ENCODE data around the gene MFAP1.
A peak's percentile ranks its signal among the peaks of the same experiment; 100 is the strongest.

MFAP1 gene

DNA sequence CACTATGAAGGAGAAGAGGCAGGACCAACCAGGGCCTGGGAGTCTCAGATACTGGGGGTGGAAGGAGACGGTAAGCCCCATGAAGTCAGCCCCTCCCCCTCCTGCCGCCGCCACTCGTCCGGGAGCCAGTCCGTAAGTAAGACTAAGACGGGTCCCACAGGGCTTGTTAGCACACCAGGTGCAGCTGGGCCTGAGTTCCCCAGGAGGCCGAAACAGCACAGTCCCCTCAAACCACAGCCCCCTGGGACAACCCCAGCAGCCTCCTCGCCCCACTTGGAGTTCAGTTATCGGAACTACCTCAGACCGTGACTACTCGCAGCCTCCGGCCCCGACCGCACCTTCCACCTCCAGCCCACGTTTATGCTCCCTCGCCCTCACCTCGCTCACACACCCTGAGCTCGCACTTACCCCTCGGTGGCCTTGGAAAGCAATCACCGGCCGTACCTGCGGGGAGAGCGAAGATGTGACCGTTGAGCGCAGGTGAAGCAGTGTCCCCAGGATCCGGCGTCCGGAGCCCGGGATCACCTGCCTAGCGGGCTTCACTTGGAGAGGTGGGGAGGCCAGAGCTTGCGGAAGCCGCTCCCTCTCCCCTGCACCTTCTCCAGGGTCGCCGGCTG is 48.3 kb downstream of the MFAP1 start:
- DNase-seq (ENCODE audit: low spot score), result no peak

DNA sequence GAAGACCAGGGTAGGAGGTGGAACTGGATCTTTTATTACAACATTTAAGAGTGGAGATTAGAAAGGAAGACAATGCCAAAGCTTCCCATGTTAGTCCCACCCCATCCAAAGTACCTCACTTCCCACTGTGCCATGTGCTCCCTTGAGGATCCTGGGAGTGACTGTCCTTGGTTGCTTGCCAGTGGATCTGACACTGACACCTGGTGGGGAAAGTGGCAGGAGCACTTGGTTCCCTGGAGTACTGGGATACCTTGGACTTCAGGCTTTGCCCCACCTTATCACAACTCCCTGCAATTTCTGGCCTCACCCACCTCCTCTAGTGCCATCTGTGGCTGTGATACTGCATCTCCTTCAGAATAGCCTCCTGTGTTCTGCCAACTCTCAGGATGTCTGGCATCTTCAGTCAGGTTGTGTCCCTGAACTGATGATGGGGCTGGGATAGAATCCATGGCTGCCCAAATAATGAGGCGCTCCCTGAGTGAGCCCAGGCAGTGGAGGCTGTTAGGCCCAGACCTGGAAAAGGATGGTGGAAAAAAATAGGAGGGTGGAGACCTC is 49.0 kb downstream of the MFAP1 start:
- no peak for DNase-seq (ENCODE audit: low spot score)

- no peak for DNase-seq (ENCODE audit: low spot score)
Measured at GRCh38 chr15:43774062-43774461, 50.4 kb downstream of the MFAP1 start.

GRCh38 chr15:43772624-43773023 is 51.9 kb downstream of the MFAP1 start:
- no peak for DNase-seq (ENCODE audit: low spot score)

DNA sequence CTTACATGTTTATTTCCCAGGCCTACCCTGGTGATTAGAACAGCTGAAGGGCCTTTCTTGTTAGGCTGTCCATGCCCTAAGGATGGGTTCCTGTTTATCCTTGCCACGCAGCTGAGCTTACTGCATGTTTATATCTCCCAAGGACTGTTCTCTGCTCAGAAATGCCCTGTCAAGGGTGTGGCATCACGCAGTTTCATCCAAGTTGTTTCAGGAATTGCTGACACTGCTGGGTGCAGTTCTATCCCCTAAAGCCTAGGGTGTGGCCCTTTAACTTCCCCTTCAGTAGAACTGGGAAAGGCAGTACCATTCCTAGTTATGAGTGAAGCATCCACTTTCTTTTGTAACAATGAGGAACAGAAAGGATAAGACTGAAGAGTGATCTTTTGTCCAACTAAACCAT is 52.7 kb downstream of the MFAP1 start:
- no peak for DNase-seq (ENCODE audit: low spot score)

GRCh38 chr15:43769584-43770228 is 54.8 kb downstream of the MFAP1 start:
- peak; percentile 44 for DNase-seq (ENCODE audit: low spot score)

DNA sequence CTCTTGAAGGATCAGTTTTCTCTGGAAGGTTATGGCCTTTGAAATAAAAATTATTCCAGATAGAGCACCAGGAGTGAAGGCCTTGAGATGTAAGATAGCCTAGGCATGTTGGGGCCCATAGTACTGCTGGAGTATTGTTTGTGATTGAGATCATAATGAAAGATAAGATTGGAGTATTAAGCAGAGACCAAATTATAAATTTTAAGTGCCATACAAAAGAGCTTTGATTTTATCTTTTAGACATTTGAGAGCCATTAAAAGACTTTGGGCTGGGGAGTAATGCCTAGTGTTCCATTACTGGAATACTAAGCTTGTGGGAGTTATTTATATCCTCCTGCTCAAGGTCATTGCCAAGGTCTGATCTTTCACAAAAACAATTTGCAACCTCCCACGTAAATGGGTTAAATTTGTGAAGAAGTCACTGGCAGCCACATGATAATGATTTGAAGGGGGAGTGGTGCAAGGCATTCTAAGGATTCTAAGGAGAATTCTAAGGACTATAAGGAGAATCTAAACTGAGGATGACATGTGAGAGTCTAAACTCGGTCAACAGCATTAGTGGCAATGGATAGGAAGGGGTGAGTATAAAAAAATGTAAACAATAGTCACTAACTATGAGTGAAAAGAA is 60.6 kb downstream of the MFAP1 start:
- no peak for DNase-seq (ENCODE audit: low spot score)

- no peak for DNase-seq (ENCODE audit: low spot score)
Measured at GRCh38 chr15:43762824-43763223, 61.7 kb downstream of the MFAP1 start.

Data from HuH-7 (cell line).